ENCODE measurements around the gene CRIM1. TPM values are rescaled to one million over a fixed set of nuclear protein-coding genes. Genes with fewer than 3 reads are reported as not detected.
A peak's percentile ranks its signal among the peaks of the same experiment; 100 is the strongest.

Gene CRIM1
- total RNA-seq, 6 experiments from 2014 or later, result 731 to 946 (median 839) TPM

DNA sequence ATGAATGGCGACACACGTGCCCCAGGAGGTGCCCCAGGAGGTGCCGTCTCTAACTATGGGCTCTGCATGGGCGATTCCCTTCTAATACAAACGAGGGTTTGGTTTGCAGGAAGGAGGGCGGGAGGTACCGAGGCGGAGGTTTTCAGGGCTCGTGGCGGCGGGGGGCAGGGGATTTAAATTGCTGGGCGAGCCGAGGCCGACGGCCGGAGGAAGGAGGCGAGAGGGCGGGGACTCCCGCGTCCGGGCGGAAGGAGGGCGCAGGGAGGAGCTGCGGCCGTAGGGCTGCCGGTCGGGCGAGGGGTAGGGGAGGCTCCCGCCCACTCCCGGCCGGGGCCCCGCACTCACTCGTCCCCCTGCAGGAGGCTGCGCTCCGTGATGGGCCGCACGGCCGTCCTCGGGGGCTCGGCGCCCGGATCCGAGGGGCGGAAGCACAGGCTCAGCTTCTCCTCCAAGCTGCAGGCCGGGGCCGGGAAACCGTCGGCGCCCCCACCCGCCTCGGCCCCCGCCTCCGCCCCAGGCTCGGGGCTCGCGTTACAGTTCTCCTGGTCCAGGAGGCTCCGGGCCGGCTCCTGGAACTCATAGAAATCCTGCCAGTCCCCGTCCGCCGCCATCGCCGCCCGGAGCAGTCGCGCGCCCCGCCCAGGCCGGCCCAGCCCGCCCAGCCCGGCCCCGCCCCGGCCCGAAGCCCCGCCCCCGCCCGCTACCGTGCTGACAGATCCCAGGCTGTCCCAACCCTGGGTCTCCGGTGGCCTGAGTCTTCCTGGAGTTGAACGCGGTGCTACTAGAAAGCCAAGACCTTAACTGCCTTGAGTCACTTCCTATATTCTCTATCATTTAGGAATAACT is 242.2 kb downstream of the CRIM1 start, which contains the start of gene FEZ2:
FEZ2 (minus strand) TSS at position 637 of the 846 bp plus-strand sequence; CDS start at position 611, 26 bp downstream.
- peak; percentile 69 for DNase-seq
- peak within 1 kb of the TSS; percentile 93 for H3K4me3 Mint-ChIP-seq
- peak within 1 kb of the TSS; percentile 87 for H3K27ac Mint-ChIP-seq
- H3K4me1 Mint-ChIP-seq (ENCODE audit: low read depth), result peaks cover 62% of the 10 kb centered on the region
- H3K36me3 Mint-ChIP-seq (ENCODE audit: low read depth), result peaks cover 47% of the 10 kb centered on the region
- no peaks in the 10 kb centered on the region; the same call in 1 of the 2 replicates for H3K27me3 Mint-ChIP-seq (ENCODE audit: insufficient read depth)
- peaks cover 21% of the 10 kb centered on the region for H3K9me3 Mint-ChIP-seq
- TF ChIP-seq, protein P1, sequence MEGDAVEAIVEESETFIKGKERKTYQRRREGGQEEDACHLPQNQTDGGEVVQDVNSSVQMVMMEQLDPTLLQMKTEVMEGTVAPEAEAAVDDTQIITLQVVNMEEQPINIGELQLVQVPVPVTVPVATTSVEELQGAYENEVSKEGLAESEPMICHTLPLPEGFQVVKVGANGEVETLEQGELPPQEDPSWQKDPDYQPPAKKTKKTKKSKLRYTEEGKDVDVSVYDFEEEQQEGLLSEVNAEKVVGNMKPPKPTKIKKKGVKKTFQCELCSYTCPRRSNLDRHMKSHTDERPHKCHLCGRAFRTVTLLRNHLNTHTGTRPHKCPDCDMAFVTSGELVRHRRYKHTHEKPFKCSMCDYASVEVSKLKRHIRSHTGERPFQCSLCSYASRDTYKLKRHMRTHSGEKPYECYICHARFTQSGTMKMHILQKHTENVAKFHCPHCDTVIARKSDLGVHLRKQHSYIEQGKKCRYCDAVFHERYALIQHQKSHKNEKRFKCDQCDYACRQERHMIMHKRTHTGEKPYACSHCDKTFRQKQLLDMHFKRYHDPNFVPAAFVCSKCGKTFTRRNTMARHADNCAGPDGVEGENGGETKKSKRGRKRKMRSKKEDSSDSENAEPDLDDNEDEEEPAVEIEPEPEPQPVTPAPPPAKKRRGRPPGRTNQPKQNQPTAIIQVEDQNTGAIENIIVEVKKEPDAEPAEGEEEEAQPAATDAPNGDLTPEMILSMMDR (IDR thresholded peaks at IDR 0.05), result no peak

Other genes starting within 250 kb of the CRIM1 start
- 100 to 1,000 TPM; 113 to 126 (median 120) TPM for gene FEZ2, start 242.4 kb downstream of the CRIM1 start, total RNA-seq (2021; fragmentation: NEBNext Ultra II Directional; extraction: Animal tissue kit (Norgen Biotek cat#: 25700))

Data from HFFc6 (cell line).